ENCODE measurements around the gene DIS3L2. TPM values are rescaled to one million over a fixed set of nuclear protein-coding genes. Genes with fewer than 3 reads are reported as not detected.

The DIS3L2 gene
- total RNA-seq, 4 donors from 2014 or later, result 22.2 to 31.6 (median 27.8) TPM

GRCh38 chr2:231960810-231961348 lies 634 bp upstream of the DIS3L2 start:
- no peak for ATAC-seq (ENCODE audit: low FRiP score)
- no peak for DNase-seq (ENCODE audit: low spot score)
- no peak for TF ChIP-seq CTCF (IDR thresholded peaks at IDR 0.05)

GRCh38 chr2:231965102-231965501 lies 3.6 kb downstream of the DIS3L2 start:
- ATAC-seq (ENCODE audit: low FRiP score) (no peak), DNase-seq (ENCODE audit: low spot score) (no peak)
- TF ChIP-seq CTCF (IDR thresholded peaks at IDR 0.05), result no peak

- ATAC-seq (ENCODE audit: low FRiP score) (no peak), DNase-seq (ENCODE audit: low spot score) (no peak)
- no peak for TF ChIP-seq CTCF (IDR thresholded peaks at IDR 0.05)
Observed at GRCh38 chr2:231966886-231967285, 5.4 kb downstream of the DIS3L2 start.

GRCh38 chr2:231968820-231969219 lies 7.3 kb downstream of the DIS3L2 start:
- no peak for TF ChIP-seq CTCF (IDR thresholded peaks at IDR 0.05)
- ATAC-seq (ENCODE audit: low FRiP score) (no peak), DNase-seq (ENCODE audit: low spot score) (no peak)

- DNase-seq (ENCODE audit: low spot score) (no peak), ATAC-seq (ENCODE audit: low FRiP score) (no peak)
- TF ChIP-seq CTCF (IDR thresholded peaks at IDR 0.05), result no peak
Observed at GRCh38 chr2:231970461-231970860, 8.9 kb downstream of the DIS3L2 start.

- DNase-seq (ENCODE audit: low spot score) (no peak), ATAC-seq (ENCODE audit: low FRiP score) (no peak)
- no peak for TF ChIP-seq CTCF (IDR thresholded peaks at IDR 0.05)
Observed at GRCh38 chr2:231975001-231975400, 13.5 kb downstream of the DIS3L2 start.

DNA sequence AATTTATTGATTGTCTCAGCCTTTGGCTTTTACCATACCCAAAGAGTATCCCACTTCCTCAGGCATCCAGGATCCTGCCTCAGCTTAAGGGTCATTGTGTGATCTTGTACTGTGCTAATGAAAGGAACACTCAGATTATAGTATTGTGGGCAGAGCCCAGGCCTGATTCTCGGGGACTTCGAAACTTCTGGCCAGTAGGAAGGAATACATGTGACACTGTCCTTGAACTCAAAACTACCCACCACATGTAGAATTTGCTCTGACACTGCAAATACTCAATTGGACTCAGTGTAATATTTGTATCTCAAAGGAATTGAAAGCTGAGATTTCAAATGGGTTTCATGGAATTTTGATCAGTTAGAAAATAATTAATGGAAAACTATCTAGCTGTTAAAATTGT lies 15.9 kb downstream of the DIS3L2 start:
- no peak for TF ChIP-seq CTCF (IDR thresholded peaks at IDR 0.05)
- no peak for ATAC-seq (ENCODE audit: low FRiP score)
- DNase-seq (ENCODE audit: low spot score), result no peak

Data from omental fat pad (tissue), 4 donors.